HepG2 (cell line): ENCODE data around the gene JAG1. TPM values are rescaled to one million over a fixed set of nuclear protein-coding genes. Genes with fewer than 3 reads are reported as not detected.

Experiments
- ARID5B ChIP-seq: IDR thresholded peaks from 2 replicates; pipeline ENCODE4 v1.4.0; 2020; ENCODE audit warnings: mild to moderate bottlenecking, missing genetic modification reagents
- CSRNP1 ChIP-seq: sonication (generic); formaldehyde crosslinking; IDR thresholded peaks from 2 replicates; pipeline ENCODE4 v1.8.1; 2023; ENCODE audit warnings: mild to moderate bottlenecking, missing genetic modification reagents
- HNRNPLL ChIP-seq: fragments of 200-400 bp; formaldehyde crosslinking; IDR thresholded peaks from 2 replicates; pipeline ENCODE4 v1.6.1; 2017; ENCODE audit warnings: mild to moderate bottlenecking, low read depth, low read length; ENCODE audit not compliant: poor library complexity, severe bottlenecking
- RBM22 ChIP-seq: fragments of 200-400 bp; formaldehyde crosslinking; optimal IDR thresholded peaks from 2 replicates; pipeline ENCODE3; 2017; ENCODE audit warnings: mild to moderate bottlenecking, low read length, moderate library complexity
- RERE ChIP-seq: IDR thresholded peaks from 2 replicates; pipeline ENCODE4 v1.6.1; 2016; ENCODE audit warnings: low read depth, missing genetic modification reagents, missing compliant biosample characterization
- RNF2 ChIP-seq: fragments of 450-650 bp; conservative IDR thresholded peaks from 2 replicates; pipeline ENCODE4 v1.6.1; 2016; ENCODE audit warnings: low read depth
- SIX4 ChIP-seq: sonication (generic); formaldehyde crosslinking; IDR thresholded peaks from 2 replicates; pipeline ENCODE4 v1.4.0; 2020; ENCODE audit warnings: missing genetic modification reagents
- TFDP1 ChIP-seq: IDR thresholded peaks from 2 replicates; pipeline ENCODE4 v1.6.1; 2016; ENCODE audit warnings: missing compliant biosample characterization, missing genetic modification reagents, borderline replicate concordance
- ZBTB33 ChIP-seq: sonication (generic); formaldehyde crosslinking; IDR thresholded peaks from 2 replicates; pipeline ENCODE4 v1.4.0; 2020; ENCODE audit warnings: missing genetic modification reagents
- ZNF430 ChIP-seq: sonication (generic); formaldehyde crosslinking; IDR thresholded peaks from 2 replicates; pipeline ENCODE4 v1.9.0; 2021; ENCODE audit warnings: mild to moderate bottlenecking, missing genetic modification reagents
- ZNF501 ChIP-seq: sonication (generic); formaldehyde crosslinking; IDR thresholded peaks from 2 replicates; pipeline ENCODE4 v1.5.1; 2020; ENCODE audit warnings: mild to moderate bottlenecking, moderate library complexity, missing genetic modification reagents
- ZNF747 ChIP-seq: sonication (generic); formaldehyde crosslinking; IDR thresholded peaks from 2 replicates; pipeline ENCODE4 v1.8.1; 2023; ENCODE audit warnings: missing genetic modification reagents, mild to moderate bottlenecking, borderline replicate concordance
- ZNF777 ChIP-seq: sonication (generic); formaldehyde crosslinking; IDR thresholded peaks from 2 replicates; pipeline ENCODE4 v1.4.0; 2020; ENCODE audit warnings: missing genetic modification reagents
- polyA plus RNA-seq, 8 experiments: library from polyadenylated mRNA; depleted of rRNA in 3 of 8; stranded (reverse) in 7 of 8; unstranded in 1 of 8; fragments of >200 nt; fragmentation: Illumina TruSeq in 4 of 8; extraction: Trizol in 4 of 8; gene quantifications; 2 replicates each; pipeline versions ENCODE4 v1.2.1 to v1.2.3, GENCODE V29; 2011 to 2016; ENCODE audit warnings: low read depth in 4 of 8, missing spikeins in 1 of 8, mixed read lengths in 1 of 8; ENCODE audit not compliant: insufficient read depth in 1 of 8
- total RNA-seq, 5 experiments: library from RNA; depleted of rRNA; stranded (reverse); fragments of >200 nt; fragmentation: Illumina TruSeq; extraction: Trizol; gene quantifications; 2 replicates each; pipeline ENCODE4 v1.2.3, GENCODE V29; 2016; ENCODE audit warnings: low read depth in 1 of 5

JAG1 gene
- total and polyA plus RNA-seq, 2 of the 13 experiments (the other 11 are each of a cell fraction or from before 2014, with no cell fraction given), result 47.1 to 56.3 TPM

GRCh38 chr20:10674684-10675449 is 1.1 kb upstream of the JAG1 start (continued):
- TF ChIP-seq ZNF430 (CRISPR knock-in tag) (no peak), RBM22 (no peak), HNRNPLL (peak; percentile 21), ZNF747 (0 out of 2 replicates have a peak, but pooled peaks have one; percentile 21), RERE (CRISPR knock-in tag) (no peak), SIX4 (CRISPR knock-in tag) (no peak), ZBTB33 (CRISPR knock-in tag) (peak; percentile 22; the same call in 1 of the 2 replicates), ARID5B (CRISPR knock-in tag) (peak; percentile 39; the same call in 1 of the 2 replicates), RNF2 (no peak; the same call in none of the 2 replicates), TFDP1 (CRISPR knock-in tag) (no peak), ZNF501 (CRISPR knock-in tag) (peak; percentile 96), CSRNP1 (CRISPR knock-in tag) (peak; percentile 91), ZNF777 (peak; percentile 84)
